Glutamatergic neuron (in vitro differentiated cells): ENCODE measurements around the gene SLC38A8. TPM values are rescaled to one million over a fixed set of nuclear protein-coding genes. Genes with fewer than 3 reads are reported as not detected.

ENCODE experiments used
- DNase-seq: peaks from one replicate; pipeline ENCODE4 v3.0.0; 2022
- H3K27ac Mint-ChIP-seq: one replicate; pipeline ENCODE4 v1.8.0; 2020; ENCODE audit warnings: mild to moderate bottlenecking, mixed read lengths, inconsistent platforms; ENCODE audit not compliant: unreplicated experiment
- H3K27me3 Mint-ChIP-seq: one replicate; pipeline ENCODE4 v1.8.0; 2020; ENCODE audit warnings: mild to moderate bottlenecking, moderate library complexity, mixed read lengths, inconsistent platforms; ENCODE audit not compliant: unreplicated experiment
- H3K36me3 Mint-ChIP-seq: one replicate; pipeline ENCODE4 v1.8.0; 2020; ENCODE audit warnings: mild to moderate bottlenecking, mixed read lengths, inconsistent platforms; ENCODE audit not compliant: unreplicated experiment
- H3K4me1 Mint-ChIP-seq: one replicate; pipeline ENCODE4 v1.8.0; 2020; ENCODE audit warnings: mild to moderate bottlenecking, low read depth, mixed read lengths, inconsistent platforms; ENCODE audit not compliant: unreplicated experiment
- H3K4me3 Mint-ChIP-seq: one replicate; pipeline ENCODE4 v1.8.0; 2020; ENCODE audit warnings: mild to moderate bottlenecking, mixed read lengths, inconsistent platforms; ENCODE audit not compliant: unreplicated experiment
- H3K9me3 Mint-ChIP-seq: one replicate; pipeline ENCODE4 v1.8.0; 2020; ENCODE audit warnings: mild to moderate bottlenecking, moderate library complexity, mixed read lengths, inconsistent platforms; ENCODE audit not compliant: unreplicated experiment
- total RNA-seq: library from RNA; stranded (reverse); fragmentation: NEBNext Ultra II Directional; extraction: Animal tissue kit (Norgen Biotek cat#: 25700); gene quantifications from one replicate; pipeline ENCODE4 v1.2.1, GENCODE V29; 2021; ENCODE audit not compliant: unreplicated experiment
- TF ChIP-seq, protein P1 (sequence below): fragments of 200-600 bp; sonication (generic); IDR thresholded peaks from one replicate; pipeline ENCODE4 v1.5.0; 2021; ENCODE audit not compliant: partially characterized antibody, unreplicated experiment

The SLC38A8 gene
- total RNA-seq, 1 donor from 2014 or later, result not detected

- H3K4me3 Mint-ChIP-seq, result no peak overlapping the region
- peaks cover 2% of the 10 kb centered on the region for H3K4me1 Mint-ChIP-seq
- TF ChIP-seq, protein P1, sequence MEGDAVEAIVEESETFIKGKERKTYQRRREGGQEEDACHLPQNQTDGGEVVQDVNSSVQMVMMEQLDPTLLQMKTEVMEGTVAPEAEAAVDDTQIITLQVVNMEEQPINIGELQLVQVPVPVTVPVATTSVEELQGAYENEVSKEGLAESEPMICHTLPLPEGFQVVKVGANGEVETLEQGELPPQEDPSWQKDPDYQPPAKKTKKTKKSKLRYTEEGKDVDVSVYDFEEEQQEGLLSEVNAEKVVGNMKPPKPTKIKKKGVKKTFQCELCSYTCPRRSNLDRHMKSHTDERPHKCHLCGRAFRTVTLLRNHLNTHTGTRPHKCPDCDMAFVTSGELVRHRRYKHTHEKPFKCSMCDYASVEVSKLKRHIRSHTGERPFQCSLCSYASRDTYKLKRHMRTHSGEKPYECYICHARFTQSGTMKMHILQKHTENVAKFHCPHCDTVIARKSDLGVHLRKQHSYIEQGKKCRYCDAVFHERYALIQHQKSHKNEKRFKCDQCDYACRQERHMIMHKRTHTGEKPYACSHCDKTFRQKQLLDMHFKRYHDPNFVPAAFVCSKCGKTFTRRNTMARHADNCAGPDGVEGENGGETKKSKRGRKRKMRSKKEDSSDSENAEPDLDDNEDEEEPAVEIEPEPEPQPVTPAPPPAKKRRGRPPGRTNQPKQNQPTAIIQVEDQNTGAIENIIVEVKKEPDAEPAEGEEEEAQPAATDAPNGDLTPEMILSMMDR, result no peak
- H3K9me3 Mint-ChIP-seq, result peaks cover 8% of the 10 kb centered on the region
- DNase-seq, result peak; percentile 48
- H3K27me3 Mint-ChIP-seq, result peaks cover 11% of the 10 kb centered on the region
- H3K36me3 Mint-ChIP-seq, result no peaks in the 10 kb centered on the region
- H3K27ac Mint-ChIP-seq, result no peak overlapping the region
Measured at GRCh38 chr16:83968306-83968851, 74.2 kb downstream of the SLC38A8 start.

DNA sequence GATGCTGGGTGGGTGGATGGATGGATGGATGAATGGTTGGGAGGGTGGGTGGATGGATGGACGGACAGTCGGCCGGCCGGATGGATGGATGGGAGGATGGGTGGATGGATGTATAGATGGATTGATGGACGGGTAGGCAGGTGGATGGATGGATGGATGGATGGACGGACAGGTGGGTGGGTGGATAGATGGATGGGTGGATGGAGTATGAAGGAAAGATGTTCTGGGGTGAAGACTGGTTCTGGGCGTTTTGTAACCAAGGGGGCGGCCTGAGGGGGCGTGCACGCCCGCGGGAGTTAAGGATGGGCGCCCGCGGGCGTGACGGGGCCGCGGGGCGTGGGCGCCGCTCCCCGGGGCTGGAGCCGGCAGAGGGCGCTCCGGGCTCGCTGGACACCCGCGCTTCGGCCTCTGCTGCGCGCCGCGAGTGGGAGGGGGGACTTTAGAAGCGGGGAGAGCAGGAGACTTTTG, 74.7 kb downstream of the SLC38A8 start, which contains the start of gene NECAB2:
TSS of gene NECAB2 (plus strand) at position 407 of the 468 bp plus-strand sequence. CDS start 405 bp downstream, outside the sequence.
- Mint-ChIP-seq H3K4me1 (peaks cover 2% of the 10 kb centered on the region), H3K36me3 (no peaks in the 10 kb centered on the region), H3K27ac (peak within 1 kb of the TSS; percentile 72), H3K9me3 (peaks cover 8% of the 10 kb centered on the region), H3K4me3 (peak within 1 kb of the TSS; percentile 88), H3K27me3 (peaks cover 11% of the 10 kb centered on the region)
- peak; percentile 78 for DNase-seq
- TF ChIP-seq, protein P1, result peak; percentile 56

DNA sequence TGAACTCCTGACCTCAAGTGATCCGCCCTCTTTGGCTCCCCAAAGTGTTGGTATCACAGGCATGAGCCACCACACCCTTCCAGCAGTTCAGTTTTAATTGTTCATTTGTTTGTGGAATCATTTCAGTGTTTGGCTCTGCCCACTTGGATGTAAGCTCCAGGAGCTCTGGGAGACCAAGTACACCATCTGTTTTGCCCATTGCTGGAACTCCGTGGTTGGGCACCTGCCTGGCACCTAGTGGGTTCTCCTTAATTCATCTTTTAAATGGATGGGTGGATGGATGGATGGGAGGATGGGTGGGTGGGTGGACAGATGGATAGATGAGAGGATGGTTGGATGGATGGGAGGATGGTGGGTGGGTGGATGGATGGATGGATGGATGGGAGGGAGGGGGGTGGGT, 75.5 kb downstream of the SLC38A8 start:
- Mint-ChIP-seq H3K27ac (no peak overlapping the region), H3K36me3 (no peaks in the 10 kb centered on the region), H3K4me3 (no peak overlapping the region), H3K9me3 (peaks cover 8% of the 10 kb centered on the region), H3K4me1 (peaks cover 2% of the 10 kb centered on the region), H3K27me3 (peaks cover 11% of the 10 kb centered on the region)
- TF ChIP-seq, protein P1, result no peak
- DNase-seq, result no peak

- Mint-ChIP-seq H3K36me3 (no peaks in the 10 kb centered on the region), H3K4me1 (peaks cover 2% of the 10 kb centered on the region), H3K27me3 (peaks cover 11% of the 10 kb centered on the region), H3K9me3 (peaks cover 7% of the 10 kb centered on the region), H3K4me3 (no peak overlapping the region), H3K27ac (no peak overlapping the region)
- TF ChIP-seq, protein P1, result no peak
- DNase-seq, result no peak
Measured at GRCh38 chr16:83966153-83966696, 76.4 kb downstream of the SLC38A8 start.

DNA sequence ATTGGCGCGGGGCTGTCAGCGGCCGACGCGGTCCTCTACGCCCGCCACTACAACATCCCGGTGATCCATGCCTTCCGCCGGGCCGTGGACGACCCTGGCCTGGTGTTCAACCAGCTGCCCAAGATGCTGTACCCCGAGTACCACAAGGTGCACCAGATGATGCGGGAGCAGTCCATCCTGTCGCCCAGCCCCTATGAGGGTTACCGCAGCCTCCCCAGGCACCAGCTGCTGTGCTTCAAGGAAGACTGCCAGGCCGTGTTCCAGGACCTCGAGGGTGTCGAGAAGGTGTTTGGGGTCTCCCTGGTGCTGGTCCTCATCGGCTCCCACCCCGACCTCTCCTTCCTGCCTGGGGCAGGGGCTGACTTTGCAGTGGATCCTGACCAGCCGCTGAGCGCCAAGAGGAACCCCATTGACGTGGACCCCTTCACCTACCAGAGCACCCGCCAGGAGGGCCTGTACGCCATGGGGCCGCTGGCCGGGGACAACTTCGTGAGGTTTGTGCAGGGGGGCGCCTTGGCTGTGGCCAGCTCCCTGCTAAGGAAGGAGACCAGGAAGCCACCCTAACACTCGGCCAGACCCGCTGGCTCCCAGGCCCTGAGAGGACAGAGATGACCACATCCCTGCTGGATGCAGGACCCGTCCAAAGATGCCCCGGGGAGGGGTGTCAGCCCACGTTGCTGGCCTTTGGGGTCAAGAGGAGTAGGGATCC, 77.0 kb downstream of the SLC38A8 start:
- Mint-ChIP-seq H3K4me3 (no peak overlapping the region), H3K36me3 (no peaks in the 10 kb centered on the region), H3K9me3 (peaks cover 7% of the 10 kb centered on the region), H3K27ac (no peak overlapping the region), H3K4me1 (peaks cover 2% of the 10 kb centered on the region), H3K27me3 (peaks cover 11% of the 10 kb centered on the region)
- TF ChIP-seq, protein P1, result no peak
- DNase-seq, result no peak
